H1 (cell line): ENCODE measurements around the gene GH1. TPM values are rescaled to one million over a fixed set of nuclear protein-coding genes. Genes with fewer than 3 reads are reported as not detected.

Experiments
- CTCF ChIA-PET: fragments of 300-600 bp; sonication (Branson Sonifier 250); formaldehyde crosslinking; loops from one replicate; lab custom pipeline; 2021; ENCODE audit not compliant: partially characterized antibody; lab: Charles Lee
- POLR2A ChIA-PET: fragments of 300-600 bp; sonication (Branson Sonifier 250); formaldehyde crosslinking; loops from one replicate; lab custom pipeline; 2021; ENCODE audit warnings: inconsistent platforms; ENCODE audit not compliant: partially characterized antibody; lab: Charles Lee
- DNase-seq, 2 experiments: peaks; one replicate each; pipeline versions ENCODE4 v3.0.0 to v3.0.0-alpha.2; 2010 to 2022; ENCODE audit warnings: low spot score in 2 of 2, low read depth in 1 of 2, mixed read lengths in 1 of 2
- FAIRE-seq: peaks from 2 replicates; lab custom pipeline; 2011; peaks lifted over from hg19 to GRCh38; lab: Jason Lieb, UNC
- H2AFZ ChIP-seq: 2 replicates; pipeline ENCODE4 v1.8.1; 2012; ENCODE audit warnings: low read length, inconsistent platforms
- H2AK5ac ChIP-seq: 2 replicates; pipeline ENCODE4 v1.6.1; 2013; ENCODE audit warnings: low read depth, low read length
- H2BK120ac ChIP-seq: replicated peaks from 2 replicates; pipeline ENCODE3; 2013; ENCODE audit warnings: low read depth, low read length, inconsistent platforms
- H2BK12ac ChIP-seq: 2 replicates; pipeline ENCODE4 v1.6.1; 2013; ENCODE audit warnings: low read depth, low read length
- H2BK15ac ChIP-seq: 2 replicates; pipeline ENCODE4 v1.6.1; 2013; ENCODE audit warnings: low read length
- H2BK20ac ChIP-seq: 2 replicates; pipeline ENCODE4 v1.6.1; 2013; ENCODE audit warnings: low read length
- H2BK5ac ChIP-seq: 2 replicates; pipeline ENCODE4 v1.6.1; 2013; ENCODE audit warnings: low read depth, low read length
- H3K14ac ChIP-seq: 2 replicates; pipeline ENCODE4 v1.6.1; 2013; ENCODE audit warnings: inconsistent platforms; ENCODE audit not compliant: insufficient read length
- H3K18ac ChIP-seq: 2 replicates; pipeline ENCODE4 v1.6.1; 2013; ENCODE audit warnings: low read length; ENCODE audit errors: extremely low read depth
- H3K23ac ChIP-seq: 2 replicates; pipeline ENCODE4 v1.6.1; 2013; ENCODE audit warnings: inconsistent platforms; ENCODE audit not compliant: insufficient read length
- H3K23me2 ChIP-seq: 2 replicates; pipeline ENCODE4 v1.6.1; 2013; ENCODE audit warnings: low read depth, low read length
- H3K27ac ChIP-seq: 2 replicates; pipeline ENCODE4 v1.6.1; 2011; ENCODE audit warnings: low read depth, low read length, inconsistent platforms
- H3K27me3 ChIP-seq, 4 experiments: replicated peaks in 1 of 4; 1 replicate in 1 of 4; 2 replicates in 3 of 4; pipeline versions ENCODE4 v1.6.1 to v1.8.1; 2011 to 2013; ENCODE audit warnings: low read length in 3 of 4, mild to moderate bottlenecking in 3 of 4, inconsistent platforms in 2 of 4, mixed read lengths in 2 of 4, moderate library complexity in 1 of 4; ENCODE audit not compliant: control insufficient read depth in 3 of 4, insufficient read depth in 3 of 4; ENCODE audit errors: extremely low read depth in 1 of 4
- H3K36me3 ChIP-seq, 4 experiments: 2 replicates each; pipeline versions ENCODE4 v1.6.1 to v1.8.1; 2011 to 2013; ENCODE audit warnings: mild to moderate bottlenecking in 4 of 4, low read length in 3 of 4, moderate library complexity in 2 of 4, control low read depth in 1 of 4, inconsistent platforms in 1 of 4; ENCODE audit not compliant: insufficient read depth in 4 of 4, control insufficient read depth in 2 of 4
- H3K4ac ChIP-seq: replicated peaks from 2 replicates; pipeline ENCODE3; 2013; ENCODE audit warnings: low read length, low read depth, mixed read lengths, inconsistent platforms; ENCODE audit not compliant: insufficient read length
- H3K4me1 ChIP-seq, 4 experiments: replicated peaks in 1 of 4; 1 replicate in 1 of 4; 2 replicates in 3 of 4; pipeline versions ENCODE4 v1.6.1 to v1.8.1; 2011 to 2013; ENCODE audit warnings: low read length in 3 of 4, inconsistent platforms in 2 of 4, mixed read lengths in 1 of 4; ENCODE audit not compliant: insufficient read depth in 4 of 4, control insufficient read depth in 3 of 4
- H3K4me2 ChIP-seq, 2 experiments: 2 replicates each; pipeline versions ENCODE4 v1.6.1 to v1.8.1; 2011 to 2013; ENCODE audit warnings: low read depth in 2 of 2, low read length in 2 of 2, control low read depth in 1 of 2, inconsistent platforms in 1 of 2, mild to moderate bottlenecking in 1 of 2; ENCODE audit not compliant: insufficient read depth in 1 of 2
- H3K4me3 ChIP-seq, 4 experiments: fragments of 200-600, 300-600 bp in 1 of 4; sonication (generic), shearing (Covaris generic), sonication (Bioruptor Twin) in 1 of 4; 2 replicates each; pipeline versions ENCODE4 v1.5.1 to v1.8.1; 2011 to 2016; ENCODE audit warnings: low read length in 4 of 4, low read depth in 3 of 4, control low read depth in 2 of 4, inconsistent platforms in 2 of 4, mild to moderate bottlenecking in 2 of 4, mixed read lengths in 1 of 4, moderate library complexity in 1 of 4; ENCODE audit not compliant: insufficient read depth in 2 of 4; ENCODE audit errors: extremely low read depth in 1 of 4
- H3K56ac ChIP-seq: replicated peaks from 2 replicates; pipeline ENCODE3; 2013; ENCODE audit warnings: low read depth, mild to moderate bottlenecking, mixed read lengths, low read length, inconsistent platforms; ENCODE audit not compliant: insufficient read length
- H3K79me1 ChIP-seq: 2 replicates; pipeline ENCODE4 v1.6.1; 2013; ENCODE audit warnings: low read depth, low read length, control low read depth
- H3K79me2 ChIP-seq, 2 experiments: 2 replicates each; pipeline versions ENCODE4 v1.6.1 to v1.8.1; 2012 to 2013; ENCODE audit warnings: low read length in 2 of 2, mild to moderate bottlenecking in 2 of 2, inconsistent platforms in 1 of 2; ENCODE audit not compliant: insufficient read depth in 2 of 2, control insufficient read depth in 1 of 2
- H3K9ac ChIP-seq, 4 experiments: replicated peaks in 1 of 4; 1 replicate in 1 of 4; 2 replicates in 3 of 4; pipeline versions ENCODE4 v1.6.1 to v1.8.1; 2011 to 2013; ENCODE audit warnings: low read depth in 3 of 4, low read length in 3 of 4, control low read depth in 2 of 4, mild to moderate bottlenecking in 2 of 4, moderate library complexity in 2 of 4, inconsistent platforms in 1 of 4; ENCODE audit errors: extremely low read depth in 1 of 4
- H3K9me3 ChIP-seq, 2 experiments: 2 replicates each; pipeline versions ENCODE4 v1.6.1 to v1.8.1; 2012 to 2013; ENCODE audit warnings: mild to moderate bottlenecking in 2 of 2, moderate library complexity in 2 of 2, control low read depth in 1 of 2, inconsistent platforms in 1 of 2, low read depth in 1 of 2, low read length in 1 of 2, mixed read lengths in 1 of 2; ENCODE audit not compliant: insufficient read depth in 2 of 2
- H4K20me1 ChIP-seq, 2 experiments: replicated peaks in 1 of 2; 2 replicates each; pipeline versions ENCODE3 to v1.8.1; 2011 to 2013; ENCODE audit warnings: inconsistent platforms in 2 of 2, low read length in 2 of 2, mild to moderate bottlenecking in 1 of 2; ENCODE audit not compliant: insufficient read depth in 2 of 2, control insufficient read depth in 1 of 2
- H4K5ac ChIP-seq: 2 replicates; pipeline ENCODE4 v1.6.1; 2013; ENCODE audit warnings: low read length, low read depth, mixed read lengths, inconsistent platforms; ENCODE audit not compliant: insufficient read length
- H4K8ac ChIP-seq: 2 replicates; pipeline ENCODE4 v1.8.0; 2013; ENCODE audit warnings: mild to moderate bottlenecking, moderate library complexity, low read length, inconsistent platforms; ENCODE audit not compliant: insufficient read depth; ENCODE audit errors: extremely low read depth
- H4K91ac ChIP-seq: replicated peaks from 2 replicates; pipeline ENCODE3; 2013; ENCODE audit warnings: low read length, mixed read lengths, inconsistent platforms; ENCODE audit not compliant: insufficient read length
- E2F6 ChIP-seq: IDR thresholded peaks from 2 replicates; pipeline ENCODE4 v1.6.1; 2012; ENCODE audit warnings: inconsistent platforms
- JUN ChIP-seq: IDR thresholded peaks from 2 replicates; pipeline ENCODE4 v1.6.1; 2011; ENCODE audit warnings: low read depth, mild to moderate bottlenecking, improper control_type of control experiment, low read length
- KDM5A ChIP-seq: fragments of 200-600 bp; IDR thresholded peaks from 2 replicates; pipeline ENCODE4 v1.7.1; 2012; ENCODE audit warnings: mild to moderate bottlenecking, low read length, inconsistent platforms, mixed read lengths
- MAX ChIP-seq: IDR thresholded peaks from 2 replicates; pipeline ENCODE4 v1.6.1; 2012; ENCODE audit warnings: inconsistent platforms
- NRF1 ChIP-seq: IDR thresholded peaks from 2 replicates; pipeline ENCODE4 v1.6.1; 2011; ENCODE audit warnings: mild to moderate bottlenecking, low read depth, low read length, improper control_type of control experiment
- POLR2A ChIP-seq, 2 experiments: IDR thresholded peaks; 1 replicate in 1 of 2; 2 replicates in 1 of 2; pipeline ENCODE4 v1.6.1; 2011; ENCODE audit warnings: low read depth in 2 of 2, low read length in 2 of 2, mild to moderate bottlenecking in 2 of 2; ENCODE audit errors: control extremely low read depth in 1 of 2
- SIRT6 ChIP-seq: IDR thresholded peaks from one replicate; pipeline ENCODE4 v1.7.1; 2012; ENCODE audit warnings: low read length, inconsistent platforms
- TAF1 ChIP-seq: IDR thresholded peaks from 2 replicates; pipeline ENCODE4 v1.6.1; 2011; ENCODE audit warnings: mild to moderate bottlenecking, low read depth, low read length
- TEAD4 ChIP-seq: IDR thresholded peaks from 2 replicates; pipeline ENCODE4 v1.6.1; 2012; ENCODE audit warnings: low read depth, low read length, inconsistent platforms, mixed read lengths
- USF2 ChIP-seq: IDR thresholded peaks from 2 replicates; pipeline ENCODE4 v1.6.1; 2011; ENCODE audit warnings: low read length, improper control_type of control experiment
- WGBS, 2 experiments: shearing (Covaris generic) in 1 of 2; methylation state at CpG; one replicate each; pipeline versions ENCODE4 v1.1.6 to v1.1.7; 2013 to 2015; ENCODE audit warnings: low lambda C conversion rate in 2 of 2, mixed read lengths in 2 of 2, inconsistent platforms in 1 of 2, low coverage in 1 of 2, missing lambda C conversion rate in 1 of 2; ENCODE audit not compliant: insufficient replicate concordance in 2 of 2, insufficient coverage in 1 of 2, insufficient read length in 1 of 2; ENCODE audit errors: extremely low coverage in 1 of 2, missing lambda C conversion rate in 1 of 2; 5-methylcytosine and 5-hydroxymethylcytosine counted together
- polyA plus RNA-seq, 7 experiments: library from polyadenylated mRNA; depleted of rRNA in 3 of 7; stranded (reverse) in 5 of 7; unstranded in 2 of 7; fragments of >200 nt in 5 of 7; fragments of 200-250 nt in 2 of 7; gene quantifications; 1 replicate in 5 of 7; 2 replicates in 1 of 7; 4 replicates in 1 of 7; pipeline versions ENCODE4 v1.2.1 to v1.2.3, GENCODE V29; 2011 to 2013; ENCODE audit warnings: missing spikeins in 2 of 7, mixed read lengths in 2 of 7
- total RNA-seq: library from RNA; stranded (reverse); fragmentation: NEBNext Ultra II Directional; extraction: Animal tissue kit (Norgen Biotek cat#: 25700); gene quantifications from 2 replicates; pipeline ENCODE4 v1.2.1, GENCODE V29; 2021

GH1 gene
- total and polyA plus RNA-seq, 2 of the 8 experiments (the other 6 are each of a cell fraction or from before 2014, with no cell fraction given) = 0.41 TPM; not detected in 1

- H2BK5ac ChIP-seq = 0 out of 2 replicates have a peak overlapping the region, but pooled peaks have one; percentile 24
- H2AFZ ChIP-seq = no peak overlapping the region
- peaks cover 0 to 21% (median 1%) of the 10 kb centered on the region in 4 experiments; a peak in 4 of 8 replicates for H3K36me3 ChIP-seq
- FAIRE-seq (no peak), DNase-seq (no peak)
- H3K9me3 ChIP-seq = no peaks in the 10 kb centered on the region
- H3K23ac ChIP-seq = no peak overlapping the region
- no peaks in the 10 kb centered on the region for H3K79me1 ChIP-seq
- no peak overlapping the region for H2BK120ac ChIP-seq
- H4K20me1 ChIP-seq = peaks cover 0 to 5% of the 10 kb centered on the region in 2 experiments
- peak overlapping the region; percentile 77; the same call in 1 of the 2 replicates for H4K8ac ChIP-seq
- ChIA-PET POLR2A (no interaction called here), CTCF (interaction anchor here (0.9 to 11.4 kb wide), 6 partner anchors 8 to 71 kb away, joined by 3 to 164 read pairs (median 4); partner anchors contain the start of gene GH1)
- peaks cover 0 to 2% (median 0%) of the 10 kb centered on the region in 4 experiments; a peak in 2 of 7 replicates for H3K4me1 ChIP-seq
- WGBS, 2 experiments = 86% methylated on average over 4 of the region's 4 CpGs; no CpG with 5 or more reads in 1 of the 2 experiments
- no peak overlapping the region for H4K91ac ChIP-seq
- no peak overlapping the region for H4K5ac ChIP-seq
- no peaks in the 10 kb centered on the region for H3K23me2 ChIP-seq
- H2BK20ac ChIP-seq = no peak overlapping the region
- no peak overlapping the region for H3K9ac ChIP-seq
- no peaks in the 10 kb centered on the region for H3K27me3 ChIP-seq
- H3K4me3 ChIP-seq = no peak overlapping the region
- no peak overlapping the region for H3K4me2 ChIP-seq
- no peak overlapping the region for H3K14ac ChIP-seq
- H2BK12ac ChIP-seq = no peak overlapping the region
- no peak overlapping the region for H3K18ac ChIP-seq
- H2BK15ac ChIP-seq = peak overlapping the region; percentile 29; the same call in 1 of the 2 replicates
- H2AK5ac ChIP-seq = no peak overlapping the region
- no peak overlapping the region for H3K27ac ChIP-seq
- H3K4ac ChIP-seq = no peak overlapping the region
- H3K56ac ChIP-seq = no peak overlapping the region
- no peaks in the 10 kb centered on the region for H3K79me2 ChIP-seq
- no peak for TF ChIP-seq E2F6
- no peak for TF ChIP-seq MAX
- TF ChIP-seq POLR2A (IDR thresholded peaks at IDR 0.05; ENCODE audit: control extremely low read depth in 1 of 2, low read depth in 2 of 2, low read length in 2 of 2) = no peak
- TF ChIP-seq SIRT6 = no peak
- no peak for TF ChIP-seq USF2
- TF ChIP-seq TEAD4 = no peak
- TF ChIP-seq TAF1 = no peak
- TF ChIP-seq KDM5A = no peak
- no peak for TF ChIP-seq NRF1
- no peak for TF ChIP-seq JUN
Measured at GRCh38 chr17:63937920-63938319, 19.3 kb upstream of the GH1 start.
